HG02610 (cell line): Measurements from ENCODE around the gene TFB1M.

Experiments used
- ATAC-seq: cut with Tn5 transposase; IDR thresholded peaks from one replicate; pipeline ENCODE4 v1.9.1; 2021; ENCODE audit warnings: mild to moderate bottlenecking, moderate library complexity; ENCODE audit not compliant: unreplicated experiment

The TFB1M gene

DNA sequence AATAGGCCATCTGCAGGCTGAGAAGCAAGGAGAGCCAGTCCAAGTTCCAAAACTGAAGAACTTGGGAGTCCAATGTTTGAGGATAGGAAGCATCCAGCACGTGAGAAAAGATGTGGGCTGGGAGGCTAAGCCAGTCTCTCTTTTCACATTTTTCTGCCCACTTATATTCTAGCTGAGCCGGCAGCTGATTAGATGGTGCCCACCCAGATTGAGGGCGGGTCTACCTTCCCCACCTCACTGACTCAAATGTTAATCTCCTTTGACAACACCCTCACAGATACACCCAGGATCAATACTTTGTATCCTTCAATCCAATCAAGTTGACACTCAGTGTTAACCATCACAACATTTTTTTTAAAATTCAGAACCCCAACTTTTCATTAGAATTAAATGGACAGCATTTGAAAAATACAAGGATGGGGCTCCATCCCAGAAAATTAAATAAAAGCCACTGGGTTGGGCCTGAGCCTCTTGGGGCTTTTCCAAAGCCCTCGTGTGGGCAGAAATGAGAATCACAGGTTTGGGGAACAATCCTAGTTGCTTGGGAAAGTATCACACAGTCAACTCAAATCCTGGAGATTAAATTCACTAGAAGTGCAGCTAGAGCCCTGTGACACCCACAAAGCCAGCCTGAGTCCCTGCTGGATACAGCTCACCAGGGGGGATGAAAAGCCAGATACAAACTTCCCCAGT is 48.3 kb downstream of the TFB1M start:
- no peak for ATAC-seq

DNA sequence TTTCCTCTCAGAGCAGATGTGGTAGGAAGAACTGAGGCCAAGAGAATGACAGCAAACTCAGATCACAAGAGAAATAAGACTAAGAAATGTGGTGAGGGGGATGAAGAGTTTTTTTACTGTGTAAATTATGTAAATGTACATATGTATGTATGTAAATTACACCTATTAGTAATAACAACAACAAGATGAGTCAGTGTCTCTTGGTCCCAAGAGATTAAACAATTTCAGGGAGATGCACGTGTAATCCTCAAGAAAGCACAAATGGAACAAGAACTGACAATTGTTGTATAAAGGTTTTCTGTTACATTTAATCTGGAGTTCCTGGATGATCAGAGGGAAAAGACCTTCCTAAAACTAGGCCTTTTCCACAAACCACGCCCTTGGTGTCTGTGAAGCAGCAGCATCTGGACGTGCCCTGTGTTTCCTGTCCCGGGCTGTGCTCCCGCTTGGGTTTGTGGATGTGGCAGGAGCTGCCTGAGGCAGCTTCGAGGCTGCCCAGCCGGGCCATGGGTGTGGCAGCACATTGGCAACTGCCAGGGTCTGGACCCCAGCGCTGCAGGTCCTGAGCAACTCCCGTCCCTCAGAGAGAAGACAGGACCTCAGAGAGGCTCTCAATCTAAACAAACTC is 49.5 kb downstream of the TFB1M start:
- no peak for ATAC-seq

DNA sequence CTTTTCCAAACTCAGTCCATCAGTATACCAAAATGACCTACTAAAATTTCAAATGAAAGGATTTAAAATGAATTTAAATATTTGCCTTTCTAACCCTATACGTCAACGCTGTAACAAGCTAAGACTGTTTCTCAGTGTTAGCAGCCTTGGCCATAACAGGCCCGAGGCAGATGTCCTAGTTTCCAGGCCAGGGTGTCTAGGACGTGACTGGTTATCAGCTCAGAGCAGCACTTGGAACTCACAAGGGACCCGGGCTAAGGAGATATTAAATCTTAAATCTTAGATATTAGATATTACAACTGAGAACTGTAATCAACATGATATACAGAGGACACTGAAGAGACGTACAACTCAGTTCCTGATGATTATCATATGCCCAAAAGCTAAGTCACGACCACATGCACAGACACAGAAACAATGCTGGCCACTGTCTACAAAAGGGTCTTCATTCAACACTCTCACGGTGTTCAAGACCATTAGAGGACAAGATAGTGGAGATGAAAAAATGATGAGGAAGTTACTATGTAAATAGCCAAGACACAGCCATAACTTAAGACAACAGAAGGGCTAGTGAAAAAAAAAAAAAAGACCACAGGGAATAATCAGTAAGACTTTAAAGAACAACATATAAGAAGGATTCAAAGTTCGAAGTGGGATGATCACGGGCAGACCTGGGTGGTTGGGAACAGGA is 50.8 kb downstream of the TFB1M start, which contains the start of gene CLDN20:
TSS of gene CLDN20 (plus strand) at position 641 of the 691 bp plus-strand sequence. CDS start 11,707 bp downstream, outside the sequence.
- ATAC-seq, result no peak

DNA sequence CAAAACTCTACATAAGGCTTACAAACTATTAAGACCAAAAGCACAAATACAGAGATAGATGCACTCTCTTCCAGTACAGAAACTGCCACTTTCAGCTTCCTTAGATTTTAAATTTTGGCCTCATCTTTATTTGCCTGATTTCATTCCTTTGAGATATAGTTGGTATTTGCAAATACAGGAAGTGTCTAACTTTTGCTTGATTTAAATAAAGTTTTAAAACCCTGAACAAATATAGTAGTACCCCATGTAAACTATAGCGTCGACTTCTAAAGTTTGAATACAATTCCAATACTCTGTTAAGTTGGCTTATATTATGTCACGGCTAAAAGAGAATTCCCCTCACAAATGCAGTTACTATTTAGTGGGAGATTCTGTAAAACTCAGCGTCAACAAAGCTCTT is 51.6 kb downstream of the TFB1M start:
- ATAC-seq, result no peak

DNA sequence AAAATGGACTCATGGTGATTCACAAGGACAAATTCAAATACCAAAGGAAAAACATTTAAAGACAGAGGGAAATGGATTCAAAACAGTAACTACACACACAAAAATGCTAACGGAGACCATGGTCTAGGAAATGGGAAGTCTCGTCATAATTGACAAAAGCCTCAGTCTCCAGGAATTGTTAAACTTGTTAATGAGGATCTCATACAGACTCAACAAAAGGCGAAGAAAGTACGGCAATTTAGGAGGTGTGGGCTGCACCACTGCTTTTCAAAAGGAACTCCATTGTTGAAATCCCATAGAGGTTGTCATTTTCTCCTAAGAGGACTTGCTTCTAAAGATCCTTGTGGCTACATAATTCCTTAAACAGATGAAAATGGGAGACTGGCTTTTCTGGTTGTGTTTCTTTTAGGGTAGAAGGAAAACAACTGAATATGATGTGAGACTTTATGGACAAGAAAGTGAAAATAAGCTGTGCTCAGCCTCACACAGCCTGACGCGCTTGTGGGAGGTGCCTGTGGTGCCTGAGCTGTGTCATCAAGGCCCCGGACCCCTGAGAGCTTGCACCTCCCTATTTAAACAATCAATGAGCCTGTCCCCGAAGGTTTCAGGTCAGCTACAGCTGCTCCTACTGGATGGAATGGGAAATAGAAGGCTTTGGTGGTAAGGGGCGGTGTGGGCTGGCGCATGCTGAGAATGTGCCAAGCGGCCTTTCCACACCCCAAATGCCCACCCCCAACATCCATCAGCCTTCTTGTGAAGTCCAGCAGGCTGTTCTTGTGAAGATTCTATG is 53.0 kb downstream of the TFB1M start:
- no peak for ATAC-seq

DNA sequence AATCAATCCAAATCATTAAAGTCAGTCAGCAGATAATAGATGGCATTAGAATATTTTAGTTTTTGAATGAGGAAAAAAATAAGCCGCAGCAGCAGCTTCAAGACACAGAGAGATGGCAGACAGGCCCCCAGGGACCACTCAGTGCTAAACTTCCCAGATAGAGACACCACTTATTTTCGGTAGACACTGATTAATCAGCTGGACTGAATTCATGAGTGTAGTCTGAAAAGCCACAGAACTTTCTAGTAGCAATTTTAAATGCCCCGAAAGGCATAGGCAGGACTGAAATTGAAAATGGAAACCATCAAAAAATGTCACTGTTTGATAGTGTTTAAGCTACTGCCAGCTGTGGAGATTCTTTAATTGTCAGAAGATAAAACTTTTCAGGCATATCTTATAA is 53.6 kb downstream of the TFB1M start:
- ATAC-seq, result peak; percentile 52

DNA sequence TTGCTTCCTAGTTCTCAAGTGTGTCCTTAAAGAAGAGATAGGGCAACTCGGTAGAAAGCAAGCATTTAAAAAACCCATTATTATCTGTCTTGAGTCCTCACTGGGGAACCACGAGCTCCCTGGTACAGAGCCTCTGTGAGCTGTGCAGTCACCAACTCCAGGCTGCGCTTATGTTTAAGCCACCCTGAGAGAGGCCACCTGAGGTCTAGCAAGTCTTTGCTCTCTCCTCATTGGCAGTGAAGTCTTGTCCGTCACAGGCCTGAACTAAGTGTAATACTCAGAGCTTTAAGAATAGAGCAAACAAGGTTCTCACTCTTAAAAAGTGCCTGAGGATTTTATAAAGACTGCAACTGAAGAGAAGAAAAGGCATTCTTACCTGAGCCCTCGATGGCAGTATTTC is 54.4 kb downstream of the TFB1M start:
- ATAC-seq, result no peak

DNA sequence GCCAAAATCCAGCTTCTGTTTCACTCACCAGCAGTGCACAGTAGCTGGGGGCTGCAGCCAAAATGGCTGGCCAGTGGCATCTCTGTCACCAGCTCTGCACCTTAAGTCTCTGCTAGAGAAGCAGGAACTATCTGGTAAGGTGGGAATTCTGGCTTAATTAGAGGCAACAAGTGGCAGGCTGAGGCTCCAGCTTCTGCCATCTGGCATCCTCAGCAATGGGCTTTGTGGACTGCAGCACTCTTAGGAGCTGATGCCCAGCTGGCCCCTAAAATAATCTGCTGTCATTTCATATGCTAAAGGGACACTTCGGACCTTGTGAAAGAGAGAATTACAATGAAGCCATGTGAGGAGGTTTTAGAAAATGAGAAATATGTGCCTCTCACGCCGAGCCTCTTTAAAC is 55.1 kb downstream of the TFB1M start:
- ATAC-seq, result no peak

DNA sequence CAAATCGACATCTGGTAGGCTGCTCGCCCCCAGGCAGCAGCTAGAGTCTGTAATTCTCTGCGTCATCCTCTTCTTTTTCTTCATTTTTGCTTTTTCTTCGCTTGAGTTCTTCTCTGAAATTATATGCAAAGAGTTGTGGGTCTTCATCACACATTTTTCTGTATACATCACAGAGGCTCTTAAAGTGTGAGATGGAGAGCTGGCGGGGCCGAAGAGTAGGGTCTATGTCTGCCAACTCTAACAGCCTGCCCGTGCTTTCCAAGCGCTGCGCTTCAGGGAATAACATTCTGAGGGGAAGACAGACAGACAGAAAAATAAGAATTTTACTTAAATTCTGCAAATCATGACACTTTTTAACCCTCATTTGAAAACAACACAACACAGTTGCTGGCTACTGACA is 56.5 kb downstream of the TFB1M start:
- ATAC-seq, result no peak

DNA sequence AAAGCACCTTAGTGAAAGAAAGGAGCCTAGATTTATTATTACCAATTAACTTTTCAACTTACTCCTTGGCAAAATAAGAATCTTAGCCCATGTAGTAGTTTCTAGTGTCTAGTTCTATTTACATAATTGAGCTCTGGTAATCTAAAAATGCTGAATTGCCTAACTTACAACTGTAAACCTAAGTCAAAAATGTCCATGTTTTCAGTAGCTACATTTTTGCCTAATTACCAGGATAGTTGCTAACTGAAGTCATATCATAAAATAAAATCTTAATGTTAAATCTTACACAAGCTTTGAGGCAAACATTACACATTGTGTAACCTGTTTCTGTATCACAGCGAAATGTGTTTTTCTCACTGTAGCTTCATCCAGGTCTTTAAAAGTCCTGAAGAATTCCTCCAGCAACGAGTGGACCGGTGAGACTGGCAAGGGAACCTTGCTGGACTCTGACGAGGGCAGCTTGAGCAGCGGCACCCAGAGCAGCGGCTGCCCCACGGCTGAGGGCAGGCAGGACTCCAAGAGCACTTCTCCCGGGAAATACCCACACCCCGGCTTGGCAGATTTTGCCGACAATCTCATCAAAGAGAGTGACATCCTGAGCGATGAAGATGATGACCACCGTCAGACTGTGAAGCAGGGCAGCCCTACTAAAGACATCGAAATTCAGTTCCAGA is 58.0 kb downstream of the TFB1M start:
- no peak for ATAC-seq

DNA sequence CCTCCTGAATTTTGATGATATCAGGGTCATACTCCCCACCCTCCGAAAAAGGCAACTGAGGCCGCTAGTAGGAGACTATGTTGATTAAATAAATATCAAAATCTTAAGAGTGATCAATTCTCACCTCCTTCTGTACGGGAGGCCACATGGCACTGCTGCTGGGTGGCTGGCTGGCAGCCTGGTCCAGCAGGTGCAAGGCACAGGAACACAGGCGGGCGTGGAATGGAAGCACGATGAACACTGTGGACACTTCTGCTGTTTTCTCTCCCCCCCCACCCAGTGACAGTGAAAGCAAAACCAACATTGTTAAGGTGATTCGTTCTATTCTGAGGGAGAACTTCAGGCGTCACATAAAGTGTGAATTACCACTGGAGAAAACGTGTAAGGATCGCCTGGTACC is 60.1 kb downstream of the TFB1M start:
- no peak for ATAC-seq

DNA sequence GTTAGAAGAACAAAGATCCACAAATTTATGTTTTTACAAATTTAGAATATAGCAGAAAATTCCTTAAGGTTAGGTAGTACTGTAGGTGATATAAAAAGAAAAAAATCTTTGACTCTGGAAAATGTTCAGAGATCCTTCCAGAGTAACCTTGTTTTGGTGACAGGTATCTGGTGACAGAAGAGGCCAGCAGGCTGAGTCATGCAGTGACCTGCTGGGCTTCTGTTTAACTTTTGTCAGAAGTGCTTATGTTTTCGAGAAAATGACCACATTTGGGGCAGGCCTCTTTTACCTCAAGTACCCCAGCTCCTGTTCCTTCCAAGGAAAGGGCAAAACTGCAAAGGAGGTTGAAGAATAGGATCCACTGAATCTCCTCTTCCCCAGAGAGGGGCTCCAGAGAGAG is 60.9 kb downstream of the TFB1M start:
- no peak for ATAC-seq

DNA sequence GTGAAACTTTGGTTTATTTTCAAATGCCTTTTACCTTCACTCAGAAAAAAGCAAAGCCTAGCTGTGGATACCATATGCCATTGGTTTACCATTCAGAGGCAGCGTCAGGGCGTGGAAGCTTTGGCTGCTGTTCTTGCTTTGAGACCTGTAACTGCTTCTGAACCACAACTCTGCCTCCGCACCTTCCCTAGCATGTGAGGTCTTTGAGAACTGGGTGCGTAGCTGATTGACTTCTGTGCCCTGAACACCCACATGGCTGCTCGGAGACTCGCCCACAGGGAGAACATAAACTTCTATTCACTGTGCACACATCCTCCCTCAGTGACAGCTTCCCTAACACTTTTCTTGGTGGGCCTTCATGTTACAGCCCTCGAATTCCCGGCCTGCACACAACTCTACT is 61.7 kb downstream of the TFB1M start:
- ATAC-seq, result no peak

DNA sequence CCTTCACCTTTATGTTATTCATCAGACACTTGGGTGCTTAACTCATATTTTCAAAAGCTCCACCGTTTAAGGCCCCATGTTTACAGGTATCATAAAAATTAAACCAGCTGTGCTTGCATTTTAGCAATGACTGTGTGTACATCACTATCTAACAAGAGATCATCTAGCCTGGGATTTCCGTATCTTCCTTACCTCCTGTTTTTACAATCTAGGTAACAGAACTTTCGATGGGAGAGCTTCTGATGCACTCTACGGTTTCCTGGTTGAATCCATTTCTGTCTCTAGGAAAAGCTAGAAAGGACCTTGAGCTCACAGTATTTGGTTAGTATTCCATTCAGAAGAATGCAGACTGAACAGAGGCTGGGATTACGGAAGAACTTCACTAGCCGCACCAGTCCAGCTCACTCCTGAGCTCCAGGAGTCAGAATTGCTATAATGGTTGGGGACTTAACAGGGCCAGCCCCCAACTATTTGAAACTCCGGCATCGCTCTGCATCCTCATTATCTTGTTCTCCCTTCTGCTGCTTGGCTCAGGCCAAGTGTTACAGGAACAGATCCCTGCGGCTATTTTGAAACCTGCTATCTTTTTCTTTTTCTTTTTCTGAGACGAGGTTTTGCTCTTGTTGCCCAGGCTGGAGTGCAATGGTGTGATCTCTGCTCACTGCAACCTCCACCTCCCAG is 63.4 kb downstream of the TFB1M start:
- ATAC-seq, result no peak

DNA sequence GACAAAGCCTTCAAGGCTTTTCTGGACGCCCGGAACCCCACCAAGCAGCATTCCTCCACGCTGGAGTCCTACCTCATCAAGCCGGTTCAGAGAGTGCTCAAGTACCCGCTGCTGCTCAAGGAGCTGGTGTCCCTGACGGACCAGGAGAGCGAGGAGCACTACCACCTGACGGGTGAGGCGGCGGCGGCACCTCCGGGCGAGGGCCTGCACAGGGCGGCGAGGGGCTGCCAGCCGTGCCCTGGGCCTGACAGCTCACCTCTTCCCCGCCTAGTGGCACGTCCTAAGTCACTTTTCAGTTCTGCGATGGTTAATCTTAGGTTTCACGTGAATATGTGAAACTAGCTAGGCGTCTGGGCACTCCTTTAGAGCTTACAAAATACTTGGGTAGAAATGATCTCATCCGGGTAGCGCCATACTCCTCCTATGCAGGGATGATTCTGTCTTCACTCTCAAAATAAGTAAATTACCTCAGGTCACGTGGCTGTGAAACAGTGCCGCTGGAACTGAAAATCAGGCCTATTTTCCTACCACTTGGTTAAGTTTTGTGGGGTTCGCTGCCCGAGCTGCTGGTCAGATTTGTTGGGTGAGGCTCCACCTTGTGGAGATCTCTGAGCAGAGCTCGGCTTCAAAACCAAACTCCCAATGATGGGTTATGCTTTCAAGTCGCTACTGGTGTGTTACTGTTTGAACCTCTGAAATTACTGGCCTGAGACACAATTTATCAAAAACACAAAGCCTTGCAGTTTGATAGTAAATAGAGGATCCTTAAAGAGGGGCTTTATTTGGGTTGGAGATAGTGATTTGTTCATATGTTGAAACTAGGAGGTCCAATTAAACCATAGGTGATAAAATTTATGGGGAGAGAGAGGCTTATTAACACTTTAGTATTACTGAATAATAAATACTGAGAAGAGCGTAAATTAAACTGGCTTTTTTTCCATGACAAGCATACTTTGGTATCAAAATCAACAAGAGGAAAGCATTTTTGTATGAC is 66.0 kb downstream of the TFB1M start:
- ATAC-seq, result no peak

DNA sequence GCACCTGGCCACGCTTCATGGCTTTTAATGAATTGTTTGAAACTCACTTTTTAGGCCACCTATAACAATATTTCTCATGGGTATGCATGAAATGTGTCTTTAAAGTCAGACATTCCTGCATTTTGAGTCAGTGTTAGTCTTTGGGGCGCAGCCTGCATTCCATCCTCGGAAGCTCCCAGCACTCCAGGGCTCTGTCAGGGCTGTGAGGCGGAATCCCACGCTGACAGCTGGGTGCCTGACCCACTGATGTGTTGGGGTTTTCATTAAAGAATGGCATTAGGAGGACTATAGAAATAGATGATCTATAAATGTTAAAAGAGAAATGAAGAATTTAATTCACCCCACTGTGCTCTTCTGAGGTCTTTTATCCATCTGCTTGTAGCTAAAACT is 66.7 kb downstream of the TFB1M start:
- no peak for ATAC-seq

DNA sequence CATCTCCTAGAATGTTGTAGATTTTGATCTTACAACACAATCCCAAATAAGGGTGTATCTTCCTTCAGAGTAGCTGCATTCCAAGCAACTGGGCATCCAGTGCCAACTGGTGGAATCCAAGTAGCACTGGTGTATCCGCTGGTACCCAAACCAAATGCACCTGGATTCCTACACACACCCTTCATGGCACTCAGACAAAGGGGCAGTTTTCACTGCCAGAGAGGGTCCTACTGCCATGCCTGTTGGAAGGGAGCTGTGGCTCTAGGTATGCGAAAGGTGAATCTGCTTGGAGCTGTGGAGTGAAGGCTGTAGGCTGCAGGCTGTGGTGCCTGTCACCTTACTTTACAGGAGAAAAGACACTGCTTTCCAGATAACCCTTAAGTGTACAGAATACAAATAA is 67.5 kb downstream of the TFB1M start:
- no peak for ATAC-seq

DNA sequence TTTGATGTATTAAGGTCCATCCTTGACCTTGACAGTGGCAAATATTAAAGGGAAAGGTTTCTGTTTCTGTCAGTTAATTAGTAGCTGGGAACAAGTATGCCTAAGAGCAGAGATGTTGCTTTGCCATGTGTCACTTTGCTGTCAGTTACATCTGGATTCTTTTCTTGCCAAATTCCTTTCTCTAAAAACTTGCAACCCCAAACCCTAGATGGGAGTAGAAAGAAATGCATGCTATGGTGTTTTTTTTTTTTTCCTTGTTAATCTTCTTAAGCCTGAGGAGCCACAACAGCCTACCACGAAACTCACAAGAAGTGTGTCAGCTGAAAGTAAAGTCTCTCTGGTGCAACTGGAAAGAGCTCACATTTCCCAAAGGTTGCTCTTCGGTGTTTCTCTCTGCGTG is 68.5 kb downstream of the TFB1M start:
- no peak for ATAC-seq

DNA sequence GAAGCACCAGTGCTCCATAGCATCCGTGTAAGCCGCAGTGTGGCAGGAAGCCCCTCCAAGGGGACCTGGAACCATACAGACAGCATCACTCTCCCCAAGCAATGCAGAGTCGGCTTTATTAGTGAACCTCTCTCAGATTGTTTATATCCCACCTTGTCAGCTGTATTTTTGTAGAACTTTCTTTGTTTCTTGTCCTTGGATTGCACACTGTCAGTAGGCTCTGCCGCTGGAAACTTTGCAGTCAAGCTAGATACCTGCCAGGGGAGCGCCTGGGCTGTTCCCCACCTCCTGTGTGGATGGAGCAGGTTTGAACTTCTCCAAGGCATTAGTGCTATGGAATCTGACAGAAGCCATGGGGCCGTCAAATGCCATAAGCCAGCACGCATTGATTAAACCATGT is 69.1 kb downstream of the TFB1M start:
- ATAC-seq, result no peak
